ENCODE results near the gene FOXN4. TPM values are rescaled to one million over a fixed set of nuclear protein-coding genes. Genes with fewer than 3 reads are reported as not detected.

The FOXN4 gene
- total RNA-seq, 4 donors from 2014 or later, result not detected

DNA sequence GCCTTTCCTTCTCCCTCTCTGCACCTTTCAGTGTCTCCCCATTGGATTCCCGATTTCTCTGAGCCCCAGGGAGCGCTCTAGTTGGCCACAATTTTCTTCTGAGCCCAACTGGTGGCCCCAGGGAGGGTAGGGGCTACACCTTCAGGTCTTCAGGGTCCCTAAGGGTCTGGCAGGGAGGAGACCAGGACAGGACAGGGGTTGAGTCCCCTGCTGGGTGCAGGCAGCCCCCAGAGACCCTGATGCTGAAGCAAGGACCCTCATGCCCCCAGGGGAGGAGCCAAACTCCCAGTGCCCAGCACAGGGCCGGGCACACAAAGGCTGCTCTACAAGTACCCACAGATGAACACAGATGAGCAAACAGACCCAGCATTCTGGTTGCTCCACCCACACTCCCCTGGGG, 12.7 kb downstream of the FOXN4 start:
- H3K4me3 ChIP-seq, result no peak overlapping the region
- 75% methylated on average over 2 of the region's 3 CpGs for WGBS
- H3K9me3 ChIP-seq, result no peaks in the 10 kb centered on the region
- H3K27me3 ChIP-seq, result no peaks in the 10 kb centered on the region
- no peak overlapping the region for H3K27ac ChIP-seq (replicated peaks in 1 of 4)
- TF ChIP-seq, protein P1, sequence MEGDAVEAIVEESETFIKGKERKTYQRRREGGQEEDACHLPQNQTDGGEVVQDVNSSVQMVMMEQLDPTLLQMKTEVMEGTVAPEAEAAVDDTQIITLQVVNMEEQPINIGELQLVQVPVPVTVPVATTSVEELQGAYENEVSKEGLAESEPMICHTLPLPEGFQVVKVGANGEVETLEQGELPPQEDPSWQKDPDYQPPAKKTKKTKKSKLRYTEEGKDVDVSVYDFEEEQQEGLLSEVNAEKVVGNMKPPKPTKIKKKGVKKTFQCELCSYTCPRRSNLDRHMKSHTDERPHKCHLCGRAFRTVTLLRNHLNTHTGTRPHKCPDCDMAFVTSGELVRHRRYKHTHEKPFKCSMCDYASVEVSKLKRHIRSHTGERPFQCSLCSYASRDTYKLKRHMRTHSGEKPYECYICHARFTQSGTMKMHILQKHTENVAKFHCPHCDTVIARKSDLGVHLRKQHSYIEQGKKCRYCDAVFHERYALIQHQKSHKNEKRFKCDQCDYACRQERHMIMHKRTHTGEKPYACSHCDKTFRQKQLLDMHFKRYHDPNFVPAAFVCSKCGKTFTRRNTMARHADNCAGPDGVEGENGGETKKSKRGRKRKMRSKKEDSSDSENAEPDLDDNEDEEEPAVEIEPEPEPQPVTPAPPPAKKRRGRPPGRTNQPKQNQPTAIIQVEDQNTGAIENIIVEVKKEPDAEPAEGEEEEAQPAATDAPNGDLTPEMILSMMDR (IDR thresholded peaks at IDR 0.05), result no peak
- no peak for TF ChIP-seq POLR2AphosphoS5 (IDR thresholded peaks at IDR 0.05)
- TF ChIP-seq EP300 (IDR thresholded peaks at IDR 0.05), result no peak
- TF ChIP-seq POLR2A (IDR thresholded peaks at IDR 0.05; ENCODE audit: low read depth), result no peak
- intact Hi-C loops (cut with DNase I), result no loop called here
- DNase-seq (ENCODE audit: extremely low spot score), result no peak
- H3K4me1 ChIP-seq, result peaks cover 5 to 8% (median 8%) of the 10 kb centered on the region in 4 donors
- no peaks in the 10 kb centered on the region for H3K36me3 ChIP-seq

DNA sequence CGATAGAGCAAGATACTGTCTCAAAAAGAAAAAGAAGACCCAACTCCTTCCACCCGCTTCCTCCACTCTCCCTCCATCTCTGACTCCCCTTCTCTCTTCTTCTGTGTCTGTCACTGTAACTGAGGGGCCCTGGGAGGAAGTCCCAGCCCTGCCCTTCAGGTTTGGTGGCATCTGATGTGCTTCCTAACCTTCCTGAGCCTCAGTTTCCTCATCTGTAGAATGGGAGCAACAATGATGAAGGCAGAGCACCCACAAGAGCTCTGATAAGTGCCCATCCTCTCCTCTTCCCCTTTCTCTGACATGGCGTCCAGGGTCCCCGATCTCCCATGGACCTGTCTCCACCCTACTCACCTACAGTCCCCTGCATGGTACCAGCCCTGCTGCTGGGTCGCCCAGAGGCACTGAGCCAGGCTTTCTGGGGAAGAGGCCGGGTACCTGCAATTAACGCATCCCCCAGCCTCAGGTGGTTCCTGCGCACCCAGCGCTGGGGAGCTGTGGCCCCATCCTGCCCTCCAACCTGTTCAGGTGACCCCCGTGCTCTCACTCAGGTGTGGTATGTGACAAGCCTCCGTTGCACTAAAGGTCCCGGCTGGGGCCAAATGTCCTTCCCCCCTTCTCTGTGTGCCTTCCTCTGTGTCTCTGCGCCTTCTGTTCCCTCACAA, 13.2 kb downstream of the FOXN4 start:
- TF ChIP-seq EP300 (IDR thresholded peaks at IDR 0.05) (no peak), POLR2A (IDR thresholded peaks at IDR 0.05; ENCODE audit: low read depth) (no peak), POLR2AphosphoS5 (IDR thresholded peaks at IDR 0.05) (no peak)
- TF ChIP-seq, protein P1 (IDR thresholded peaks at IDR 0.05), result no peak
- H3K4me1 ChIP-seq, result peaks cover 5 to 14% (median 13%) of the 10 kb centered on the region in 4 donors
- H3K4me3 ChIP-seq, result no peak overlapping the region
- DNase-seq (ENCODE audit: extremely low spot score), result no peak
- H3K9me3 ChIP-seq, result no peaks in the 10 kb centered on the region
- H3K27ac ChIP-seq (replicated peaks in 1 of 4), result no peak overlapping the region
- intact Hi-C loops (cut with DNase I), result no loop called here
- no peaks in the 10 kb centered on the region for H3K36me3 ChIP-seq
- no peaks in the 10 kb centered on the region for H3K27me3 ChIP-seq
- WGBS, result 92% methylated on average over 13 of the region's 13 CpGs

DNA sequence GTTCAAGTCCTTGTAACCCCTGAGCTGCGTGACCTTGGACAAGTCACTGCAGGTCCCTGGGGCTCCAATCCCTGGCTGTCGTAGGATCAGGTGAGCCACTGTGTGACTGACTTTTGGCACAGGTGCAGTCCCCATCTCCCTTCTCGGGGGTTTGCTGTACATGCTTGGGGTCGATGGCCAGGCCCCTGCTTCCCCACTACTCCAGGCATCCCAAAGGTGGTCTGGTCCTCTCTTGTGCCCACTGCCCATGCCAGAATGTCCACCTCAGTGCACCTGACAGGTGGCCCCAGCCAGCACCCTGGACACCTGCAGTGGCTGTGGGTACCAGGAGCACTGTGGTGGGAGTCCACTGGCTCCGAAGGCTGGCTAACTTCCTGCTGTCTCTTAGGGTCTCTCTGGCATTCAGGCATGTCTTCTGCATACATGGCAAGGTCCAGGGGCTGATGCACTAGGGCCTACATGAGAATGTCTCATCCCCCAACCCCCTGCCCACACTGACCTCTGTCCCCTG, 14.7 kb downstream of the FOXN4 start:
- no peaks in the 10 kb centered on the region for H3K36me3 ChIP-seq
- H3K27ac ChIP-seq (replicated peaks in 1 of 4), result no peak overlapping the region
- H3K27me3 ChIP-seq, result no peaks in the 10 kb centered on the region
- DNase-seq (ENCODE audit: extremely low spot score), result no peak
- intact Hi-C loops (cut with DNase I), result no loop called here
- 87% methylated on average over 3 of the region's 5 CpGs for WGBS
- no peaks in the 10 kb centered on the region for H3K9me3 ChIP-seq
- no peak overlapping the region for H3K4me3 ChIP-seq
- H3K4me1 ChIP-seq, result peaks cover 5 to 20% (median 18%) of the 10 kb centered on the region in 4 donors
- TF ChIP-seq, protein P1 (IDR thresholded peaks at IDR 0.05), result no peak
- no peak for TF ChIP-seq EP300 (IDR thresholded peaks at IDR 0.05)
- TF ChIP-seq POLR2A (IDR thresholded peaks at IDR 0.05; ENCODE audit: low read depth), result no peak

DNA sequence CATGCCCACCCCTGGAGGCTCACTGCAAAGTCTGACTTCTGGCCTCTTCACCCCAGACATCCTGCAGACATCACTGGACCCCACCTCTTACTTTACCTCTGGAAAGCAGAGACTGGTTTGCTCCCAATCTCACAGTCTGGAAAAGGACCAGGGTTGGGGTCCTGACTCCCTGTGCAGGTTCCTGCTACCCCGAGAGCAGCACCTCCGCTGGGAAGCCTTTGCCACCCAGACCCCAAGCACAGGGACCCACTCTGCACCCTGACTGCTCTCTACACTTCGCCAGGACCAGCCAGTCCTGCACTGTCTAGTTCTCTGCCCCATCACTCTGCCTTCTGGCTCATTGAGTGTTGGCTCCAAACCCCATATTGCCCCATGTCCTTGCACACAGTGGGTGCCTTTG, 16.0 kb downstream of the FOXN4 start:
- Histone ChIP-seq H3K4me1 (peaks cover 5 to 20% (median 18%) of the 10 kb centered on the region in 4 donors), H3K4me3 (no peak overlapping the region), H3K9me3 (no peaks in the 10 kb centered on the region), H3K27me3 (no peaks in the 10 kb centered on the region), H3K36me3 (no peaks in the 10 kb centered on the region), H3K27ac (replicated peaks in 1 of 4) (no peak overlapping the region)
- intact Hi-C loops (cut with DNase I), result no loop called here
- TF ChIP-seq EP300 (IDR thresholded peaks at IDR 0.05), result no peak
- no peak for TF ChIP-seq POLR2A (IDR thresholded peaks at IDR 0.05; ENCODE audit: low read depth)
- TF ChIP-seq, protein P1 (IDR thresholded peaks at IDR 0.05), result no peak
- no peak for TF ChIP-seq POLR2AphosphoS5 (IDR thresholded peaks at IDR 0.05)
- WGBS, result 81% methylated on average over 3 of the region's 3 CpGs
- DNase-seq (ENCODE audit: extremely low spot score), result no peak

Data from esophagus muscularis mucosa (tissue), 4 donors.